Mucosa of descending colon (tissue), 3 donors: ENCODE results near the gene SH3RF3. TPM values are rescaled to one million over a fixed set of nuclear protein-coding genes. Genes with fewer than 3 reads are reported as not detected.
A peak's percentile ranks its signal among the peaks of the same experiment; 100 is the strongest.

Experiments
- ATAC-seq: fragments of 200-7000 bp; cut with Tn5 transposase; one replicate; pipeline ENCODE4 v1.9.1; 2020; ENCODE audit warnings: mild to moderate bottlenecking, moderate library complexity
- DNase-seq, 3 donors: peaks; one replicate each; pipeline ENCODE4 v3.0.0-alpha.2; 2020
- H3K36me3 ChIP-seq: fragments of 200-600 bp; one replicate; pipeline ENCODE4 v1.8.0; 2021; ENCODE audit warnings: low read depth, mild to moderate bottlenecking
- H3K4me1 ChIP-seq: fragments of 200-600 bp; one replicate; pipeline ENCODE4 v1.8.0; 2021; ENCODE audit warnings: low read depth, mild to moderate bottlenecking
- H3K4me3 ChIP-seq: fragments of 200-600 bp; one replicate; pipeline ENCODE4 v1.8.0; 2021; ENCODE audit warnings: mild to moderate bottlenecking
- H3K9me3 ChIP-seq: fragments of 200-600 bp; one replicate; pipeline ENCODE4 v1.8.0; 2021; ENCODE audit warnings: mild to moderate bottlenecking
- CTCF ChIP-seq: fragments of 200-600 bp; IDR thresholded peaks from one replicate; pipeline ENCODE4 v1.8.0; 2022; ENCODE audit warnings: antibody characterized with exemption, mild to moderate bottlenecking
- intact Hi-C, 2 donors: fragments of 100-400 bp; cut with DNase I in 1 of 2; cut with micrococcal nuclease in 1 of 2; formaldehyde crosslinking; loops; one replicate each; pipeline versions ENCODE4 v1.11.0 to v1.11.1; 2022; cut with DNase I, micrococcal nuclease
- total RNA-seq, 3 donors: library from RNA; stranded (reverse); fragmentation: NEBNext Ultra II Directional in 2 of 3; extraction: Animal tissue kit (Norgen Biotek cat#: 25700) in 2 of 3; gene quantifications; one replicate each; pipeline versions ENCODE4 v1.2.1 to v1.2.4, GENCODE V29; 2021 to 2023
- donor health status: DM: no; HTN: no; CAD: no; lungs with moderate emphysema.
- donor health status: DM: no; HTN: no; CAD: no.
- donor health status: DM: no; HTN: yes; CAD: no.

Gene SH3RF3
- total RNA-seq, 3 donors from 2014 or later = 1.9 to 3.7 (median 3.0) TPM

- Histone ChIP-seq H3K36me3 (no peaks in the 10 kb centered on the region), H3K4me3 (no peak overlapping the region), H3K4me1 (peaks cover 23% of the 10 kb centered on the region), H3K9me3 (no peaks in the 10 kb centered on the region)
- no peak for TF ChIP-seq CTCF
- intact Hi-C loops = no loop called here
- ATAC-seq (no peak), DNase-seq (no peak)
Measured at GRCh38 chr2:109479804-109480203, 350.8 kb downstream of the SH3RF3 start.

GRCh38 chr2:109480486-109481195 is 351.6 kb downstream of the SH3RF3 start:
- Histone ChIP-seq H3K36me3 (no peaks in the 10 kb centered on the region), H3K4me1 (peaks cover 23% of the 10 kb centered on the region), H3K9me3 (no peaks in the 10 kb centered on the region), H3K4me3 (no peak overlapping the region)
- intact Hi-C loops = no loop called here
- DNase-seq (no peak), ATAC-seq (peak; percentile 39)
- no peak for TF ChIP-seq CTCF

GRCh38 chr2:109481196-109481555 is 352.2 kb downstream of the SH3RF3 start:
- ATAC-seq (peak; percentile 91), DNase-seq (peak; percentile 75 to 86 (median 78))
- no peak for TF ChIP-seq CTCF
- H3K4me3 ChIP-seq = no peak overlapping the region
- H3K36me3 ChIP-seq = no peaks in the 10 kb centered on the region
- peaks cover 22% of the 10 kb centered on the region for H3K4me1 ChIP-seq
- intact Hi-C loops = no loop called here
- no peaks in the 10 kb centered on the region for H3K9me3 ChIP-seq

GRCh38 chr2:109481599-109481998 is 352.6 kb downstream of the SH3RF3 start:
- DNase-seq = no peak
- TF ChIP-seq CTCF = no peak
- no peak overlapping the region for H3K4me3 ChIP-seq
- H3K36me3 ChIP-seq = no peaks in the 10 kb centered on the region
- no peak for ATAC-seq
- H3K4me1 ChIP-seq = peaks cover 18% of the 10 kb centered on the region
- intact Hi-C loops = no loop called here
- H3K9me3 ChIP-seq = no peaks in the 10 kb centered on the region

- H3K36me3 ChIP-seq = no peaks in the 10 kb centered on the region
- peaks cover 15% of the 10 kb centered on the region for H3K4me1 ChIP-seq
- intact Hi-C loops = no loop called here
- H3K4me3 ChIP-seq = no peak overlapping the region
- no peak for DNase-seq
- H3K9me3 ChIP-seq = no peaks in the 10 kb centered on the region
- ATAC-seq = no peak
- no peak for TF ChIP-seq CTCF
Measured at GRCh38 chr2:109482361-109482861, 353.4 kb downstream of the SH3RF3 start.
